Breast epithelium (tissue), 4 donors: ENCODE data around the gene KLB. TPM values are rescaled to one million over a fixed set of nuclear protein-coding genes. Genes with fewer than 3 reads are reported as not detected.
"Not testable (repeated sequence)": the region's sequence is repeated elsewhere in the genome, so short reads cannot be mapped to it uniquely, and the experiment has no call there.

Experiments
- DNase-seq, 2 donors: peaks; one replicate each; pipeline ENCODE4 v3.0.0-alpha.2; 2019; ENCODE audit warnings: low spot score in 2 of 2
- H3K27ac ChIP-seq, 2 donors: fragments of 200-600 bp; sonication (generic) in 1 of 2; one replicate each; pipeline ENCODE4 v1.5.1; 2016 to 2019; ENCODE audit warnings: mild to moderate bottlenecking in 1 of 2
- H3K27me3 ChIP-seq, 2 donors: fragments of 200-600 bp; sonication (generic) in 1 of 2; one replicate each; pipeline versions ENCODE4 v1.5.1 to v1.6.0; 2017 to 2019; ENCODE audit warnings: control low read depth in 1 of 2, mild to moderate bottlenecking in 1 of 2
- H3K36me3 ChIP-seq: fragments of 200-600 bp; one replicate; pipeline ENCODE4 v1.5.1; 2019
- H3K4me1 ChIP-seq, 2 donors: fragments of 200-600 bp; sonication (generic); one replicate each; pipeline ENCODE4 v1.5.1; 2016 to 2019; ENCODE audit warnings: control low read depth in 1 of 2
- H3K4me3 ChIP-seq, 3 donors: fragments of 200-600 bp; sonication (generic); 1 replicate in 2 of 3; 2 replicates in 1 of 3; pipeline ENCODE4 v1.5.1; 2016 to 2019; ENCODE audit warnings: mild to moderate bottlenecking in 3 of 3, moderate library complexity in 2 of 3
- H3K9me3 ChIP-seq, 2 donors: fragments of 200-600 bp; sonication (generic) in 1 of 2; one replicate each; pipeline ENCODE4 v1.5.1; 2016 to 2019; ENCODE audit warnings: control low read depth in 1 of 2
- CTCF ChIP-seq, 3 donors: fragments of 450-650 bp; IDR thresholded peaks; one replicate each; pipeline ENCODE4 v1.5.1; 2016 to 2017; ENCODE audit warnings: antibody characterized with exemption in 3 of 3, mild to moderate bottlenecking in 3 of 3, moderate library complexity in 3 of 3
- POLR2A ChIP-seq: fragments of 450-650 bp; IDR thresholded peaks from one replicate; pipeline ENCODE4 v1.6.1; 2016; ENCODE audit warnings: antibody characterized with exemption, mild to moderate bottlenecking, moderate library complexity
- POLR2AphosphoS5 ChIP-seq, 3 donors: sonication (generic); formaldehyde crosslinking; IDR thresholded peaks; one replicate each; pipeline ENCODE4 v1.6.1; 2017; ENCODE audit warnings: antibody characterized with exemption in 3 of 3
- intact Hi-C: fragments of 100-400 bp; cut with DNase I; formaldehyde crosslinking; loops from one replicate; pipeline ENCODE4 v1.15.1; 2023; ENCODE audit warnings: low total_unique reads
- total RNA-seq, 3 donors: library from RNA; depleted of rRNA; stranded (reverse); fragments of >200 nt; gene quantifications; one replicate each; pipeline ENCODE4 v1.1.0, GENCODE V29; 2016

KLB gene
- total RNA-seq, 3 donors from 2014 or later: 2.0 to 23.2 (median 4.6) TPM

DNA sequence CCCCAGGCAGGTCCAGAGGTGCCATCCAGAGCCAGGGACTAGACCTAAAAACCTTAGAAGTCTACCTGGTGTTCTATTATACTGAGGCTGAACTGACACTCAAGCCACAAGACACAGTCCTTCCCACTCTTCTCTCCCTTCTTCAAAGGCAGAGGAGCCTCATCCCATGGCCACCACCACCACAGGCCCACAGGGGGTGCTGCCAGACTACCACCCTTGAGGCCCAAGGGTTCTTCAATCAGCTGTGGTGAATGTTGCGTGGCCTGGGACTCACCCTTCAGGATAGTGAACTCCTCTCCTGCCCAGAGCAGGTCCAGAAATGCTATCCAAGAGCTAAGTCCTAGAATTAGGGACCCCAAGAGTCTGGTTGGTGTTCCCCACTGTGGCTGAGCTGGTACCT is 23.0 kb upstream of the KLB start:
- no peaks in the 10 kb centered on the region for H3K9me3 ChIP-seq
- DNase-seq: no peak
- no peaks in the 10 kb centered on the region for H3K36me3 ChIP-seq
- H3K4me1 ChIP-seq: no peaks in the 10 kb centered on the region
- H3K4me3 ChIP-seq: no peak overlapping the region
- H3K27ac ChIP-seq: no peak overlapping the region
- H3K27me3 ChIP-seq: no peaks in the 10 kb centered on the region
- TF ChIP-seq CTCF (IDR thresholded peaks at IDR 0.05): no peak
- no peak for TF ChIP-seq POLR2A
- no peak for TF ChIP-seq POLR2AphosphoS5 (IDR thresholded peaks at IDR 0.05)
- intact Hi-C loops: no loop called here

- Histone ChIP-seq H3K4me3 (no peak overlapping the region), H3K36me3 (no peaks in the 10 kb centered on the region), H3K9me3 (no peaks in the 10 kb centered on the region), H3K27me3 (no peaks in the 10 kb centered on the region), H3K27ac (no peak overlapping the region), H3K4me1 (no peaks in the 10 kb centered on the region)
- no peak for TF ChIP-seq POLR2A
- no peak for TF ChIP-seq CTCF (IDR thresholded peaks at IDR 0.05)
- no peak for TF ChIP-seq POLR2AphosphoS5 (IDR thresholded peaks at IDR 0.05)
- DNase-seq: no peak
- intact Hi-C loops: no loop called here
These were observed 22.2 kb upstream of the KLB start for GRCh38 chr4:39384563-39384962.

GRCh38 chr4:39390603-39391002 is 16.1 kb upstream of the KLB start:
- no peak for TF ChIP-seq CTCF (IDR thresholded peaks at IDR 0.05)
- TF ChIP-seq POLR2AphosphoS5 (IDR thresholded peaks at IDR 0.05): no peak
- TF ChIP-seq POLR2A: no peak
- Histone ChIP-seq H3K36me3 (no peaks in the 10 kb centered on the region), H3K4me1 (no peaks in the 10 kb centered on the region), H3K27me3 (no peaks in the 10 kb centered on the region), H3K9me3 (no peaks in the 10 kb centered on the region), H3K27ac (no peak overlapping the region), H3K4me3 (no peak overlapping the region)
- intact Hi-C loops: no loop called here
- no peak for DNase-seq

- no peak overlapping the region for H3K4me3 ChIP-seq
These were observed 12.0 kb upstream of the KLB start for GRCh38 chr4:39394706-39395105.

GRCh38 chr4:39401640-39402039 is 5.1 kb upstream of the KLB start:
- intact Hi-C loops, H3K27ac ChIP-seq: not testable (repeated sequence)

More at GRCh38 chr4:39394706-39395105, 12.0 kb upstream of the KLB start:
- Histone ChIP-seq H3K27ac (no peak overlapping the region), H3K4me1 (no peaks in the 10 kb centered on the region), H3K27me3 (no peaks in the 10 kb centered on the region), H3K36me3 (no peaks in the 10 kb centered on the region), H3K9me3 (no peaks in the 10 kb centered on the region)
- intact Hi-C loops: no loop called here
- DNase-seq: no peak
- no peak for TF ChIP-seq POLR2A
- TF ChIP-seq CTCF (IDR thresholded peaks at IDR 0.05): no peak
- TF ChIP-seq POLR2AphosphoS5 (IDR thresholded peaks at IDR 0.05): no peak

GRCh38 chr4:39407584-39407885 is 805 bp downstream of the KLB start:
- H3K36me3 ChIP-seq: no peaks in the 10 kb centered on the region
- H3K27me3 ChIP-seq: no peaks in the 10 kb centered on the region
- H3K4me3 ChIP-seq: no peak overlapping the region
- no peaks in the 10 kb centered on the region for H3K4me1 ChIP-seq
- no peaks in the 10 kb centered on the region for H3K9me3 ChIP-seq
- TF ChIP-seq POLR2AphosphoS5 (IDR thresholded peaks at IDR 0.05): no peak
- no peak for TF ChIP-seq CTCF (IDR thresholded peaks at IDR 0.05)
- TF ChIP-seq POLR2A: no peak
- intact Hi-C loops: no loop called here
- DNase-seq: no peak
- H3K27ac ChIP-seq: no peak overlapping the region

More at GRCh38 chr4:39401640-39402039, 5.1 kb upstream of the KLB start:
- H3K36me3 ChIP-seq, DNase-seq, H3K9me3 ChIP-seq, H3K4me3 ChIP-seq, H3K27me3 ChIP-seq, H3K4me1 ChIP-seq: not testable (repeated sequence)
